GM21825 (cell line): ENCODE results near the gene SLC1A2.

Experiments used
- ATAC-seq: cut with Tn5 transposase; IDR thresholded peaks from one replicate; pipeline ENCODE4 v1.9.1; 2021; ENCODE audit warnings: mild to moderate bottlenecking, moderate library complexity; ENCODE audit not compliant: unreplicated experiment

The SLC1A2 gene

DNA sequence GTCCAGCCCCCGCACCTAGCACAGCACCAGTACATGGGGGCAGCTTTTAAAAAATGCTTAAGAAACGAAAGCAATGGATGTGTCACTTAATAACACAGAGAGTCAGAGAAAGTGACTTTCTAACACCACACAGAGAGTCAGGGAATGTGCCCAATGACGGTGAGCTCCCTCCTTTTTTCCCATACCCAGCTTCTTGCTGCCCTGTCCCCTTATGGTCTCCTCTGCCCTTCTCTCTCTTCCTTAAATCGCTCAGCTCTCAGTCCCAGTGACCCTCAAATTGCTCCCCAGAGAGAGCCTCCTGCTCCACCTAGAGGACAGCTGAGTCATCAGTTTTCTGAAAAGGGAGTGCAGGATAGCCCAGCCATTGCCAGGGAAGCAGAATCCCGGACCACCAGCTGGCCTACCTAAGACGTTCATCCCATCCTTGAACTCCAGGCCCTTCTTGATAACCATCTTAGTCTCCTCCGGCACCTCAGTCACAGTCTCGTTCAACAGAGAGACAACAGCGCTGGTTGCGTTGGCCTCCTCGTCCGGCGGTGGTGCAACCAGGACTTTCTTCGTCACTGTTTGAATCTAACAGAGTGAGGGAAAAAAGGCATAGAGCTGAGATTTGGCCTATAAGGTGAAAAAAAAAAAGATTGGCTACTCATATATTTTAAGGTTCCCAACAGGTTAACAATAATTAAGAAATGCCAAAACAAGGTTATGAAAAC, 113.5 kb downstream of the SLC1A2 start:
- no peak for ATAC-seq

DNA sequence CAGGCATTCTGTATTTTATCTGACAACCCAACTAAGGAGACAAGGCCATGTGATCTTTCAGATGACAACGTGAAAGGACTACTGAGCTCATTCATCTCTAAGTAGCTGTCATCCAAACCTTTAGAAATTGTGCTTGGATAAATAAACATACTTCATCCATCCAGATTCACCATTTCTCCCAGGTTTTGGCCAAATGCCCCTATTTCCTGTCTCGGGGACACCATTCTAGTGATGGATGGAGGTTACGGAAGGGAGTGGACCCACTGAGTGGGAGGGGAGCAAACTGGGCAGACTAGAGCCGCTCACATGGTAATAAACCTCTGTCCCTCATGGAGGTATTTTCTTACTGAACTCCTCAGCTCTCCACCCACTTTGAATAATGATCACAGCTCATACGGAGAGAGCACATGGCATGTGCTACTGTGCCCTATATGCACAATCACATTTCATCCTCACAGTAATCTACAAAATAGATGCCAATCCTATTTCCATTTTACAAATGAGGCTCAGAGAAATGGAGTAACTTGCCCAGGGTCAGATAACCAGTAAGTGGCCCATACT, 114.4 kb downstream of the SLC1A2 start:
- no peak for ATAC-seq

DNA sequence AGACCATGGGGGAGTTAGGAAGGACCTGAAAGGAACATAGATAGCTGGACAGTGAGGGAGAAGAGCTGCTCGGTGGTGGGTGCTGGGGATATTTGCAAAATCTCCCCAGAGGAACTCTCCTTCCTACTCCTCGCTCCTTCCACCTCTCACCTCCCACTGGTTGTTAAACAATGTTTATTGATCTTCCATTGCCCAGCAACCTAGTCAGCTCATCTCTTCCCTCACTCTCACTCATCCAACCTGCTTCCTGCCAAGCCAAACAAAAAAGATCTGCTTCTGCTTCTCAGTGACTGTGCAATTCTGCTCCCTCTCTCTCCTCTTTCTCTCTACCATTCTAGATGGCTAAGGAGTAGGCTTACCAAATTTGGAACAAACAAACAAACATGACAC, 115.0 kb downstream of the SLC1A2 start:
- no peak for ATAC-seq

DNA sequence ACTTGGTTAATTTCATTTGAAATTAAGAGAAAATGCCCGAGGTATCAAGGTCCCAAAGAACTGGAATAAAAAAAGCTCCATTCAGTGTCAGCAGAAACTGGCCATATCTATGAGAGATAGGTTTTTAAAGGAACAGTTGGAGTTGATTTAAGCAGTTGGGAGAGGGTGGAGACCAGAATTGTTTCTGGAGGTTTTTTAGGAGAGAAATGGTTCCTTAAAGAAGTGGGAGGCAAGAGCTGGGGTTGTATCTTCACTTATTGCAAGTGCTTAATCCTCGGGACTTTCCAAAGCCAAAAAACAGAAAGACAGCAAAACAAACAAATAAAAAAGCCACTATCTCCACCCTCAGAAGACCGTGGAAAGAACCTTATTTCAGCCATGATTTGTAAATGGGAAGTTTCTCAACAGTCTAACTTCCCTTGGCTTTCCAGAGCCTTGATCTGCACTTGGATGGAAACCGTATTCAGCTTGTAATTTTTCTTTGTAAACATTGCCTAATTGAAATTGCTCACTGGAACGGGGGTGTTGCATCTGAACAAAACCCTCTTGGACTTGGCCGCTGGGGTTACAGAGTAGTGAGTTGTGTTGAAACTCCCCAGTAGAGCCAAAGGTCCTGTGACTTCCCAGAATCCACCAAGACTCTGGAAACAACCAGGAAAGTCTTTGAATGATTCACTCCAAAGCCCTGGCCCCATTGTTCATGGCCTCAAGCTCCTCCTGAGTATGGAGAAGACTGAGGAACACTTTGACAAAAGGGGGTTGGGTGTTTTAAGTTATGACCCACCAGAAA, 115.6 kb downstream of the SLC1A2 start:
- no peak for ATAC-seq

DNA sequence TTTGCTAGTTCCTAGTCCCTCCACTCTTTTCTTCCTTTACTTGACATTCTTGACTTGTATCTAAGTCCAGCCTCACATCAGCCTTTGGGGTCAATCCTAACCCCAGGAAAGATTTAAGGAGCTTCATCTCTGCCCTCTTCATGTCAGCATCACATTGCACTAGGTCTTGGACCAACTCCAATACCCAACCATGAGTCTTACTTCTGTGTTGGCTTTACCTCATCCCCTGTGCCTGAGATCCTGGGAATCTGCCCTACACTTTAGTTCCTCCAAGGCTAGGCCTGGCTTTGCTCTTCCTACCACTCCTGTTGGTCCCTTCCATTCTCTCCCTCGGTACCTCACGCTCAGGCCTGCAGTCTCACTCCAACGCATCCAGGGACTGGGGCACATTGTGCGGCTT, 117.0 kb downstream of the SLC1A2 start:
- ATAC-seq, result no peak

DNA sequence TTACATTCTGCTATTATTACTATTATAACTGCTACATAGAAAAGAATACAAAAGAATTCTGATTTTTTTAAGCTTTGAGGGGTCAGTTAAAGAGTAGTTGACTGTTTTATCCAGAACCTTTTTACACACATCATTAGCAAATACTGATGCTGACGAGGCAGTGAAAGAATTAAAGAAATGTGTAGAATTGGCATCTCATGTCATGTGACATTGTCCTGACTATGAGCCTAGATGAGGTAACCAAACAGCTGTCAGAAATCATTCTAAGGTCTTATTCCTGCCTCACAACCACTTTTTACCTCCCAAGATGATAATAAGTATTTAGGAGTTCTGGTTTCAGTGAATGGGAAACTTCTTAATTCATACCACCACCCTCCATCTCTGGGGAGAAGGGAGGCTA, 121.0 kb downstream of the SLC1A2 start:
- no peak for ATAC-seq

DNA sequence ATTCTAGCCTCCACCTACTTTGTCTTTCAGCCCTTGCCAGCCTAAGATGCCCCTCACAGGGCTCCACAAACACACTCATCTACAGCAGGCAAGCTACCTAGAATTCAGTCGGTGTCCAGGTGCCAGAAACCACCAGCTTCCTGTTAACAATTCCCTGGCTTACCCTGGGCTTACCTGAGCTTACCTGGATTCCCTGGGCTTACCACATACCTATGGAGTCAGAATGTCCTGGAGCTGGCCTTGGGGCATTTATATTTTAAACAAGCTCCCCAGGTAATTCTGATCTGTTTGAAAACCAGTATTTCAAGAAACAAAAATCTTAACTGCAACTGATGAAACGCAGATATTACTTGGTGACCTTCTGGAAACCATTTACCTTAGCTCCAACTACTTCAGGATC, 123.6 kb downstream of the SLC1A2 start:
- ATAC-seq, result no peak

DNA sequence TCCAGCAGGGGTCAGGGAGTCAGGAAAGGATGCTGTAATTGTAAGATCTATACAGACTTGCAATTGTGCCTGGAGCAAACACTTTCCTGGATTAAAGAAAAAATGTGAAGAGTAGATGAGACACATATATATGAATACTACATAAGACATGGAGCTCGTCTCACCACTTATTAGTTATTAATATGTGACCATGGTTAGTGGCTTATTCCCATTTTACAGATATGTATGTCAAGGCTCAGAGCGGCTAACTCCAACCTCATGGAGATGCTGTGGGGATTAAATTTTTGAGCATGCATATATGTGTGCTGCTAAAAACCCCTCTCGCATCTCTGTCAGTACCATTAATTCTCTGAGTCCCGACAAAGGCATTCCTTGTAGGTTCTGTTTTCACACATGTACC, 125.7 kb downstream of the SLC1A2 start:
- ATAC-seq, result no peak

DNA sequence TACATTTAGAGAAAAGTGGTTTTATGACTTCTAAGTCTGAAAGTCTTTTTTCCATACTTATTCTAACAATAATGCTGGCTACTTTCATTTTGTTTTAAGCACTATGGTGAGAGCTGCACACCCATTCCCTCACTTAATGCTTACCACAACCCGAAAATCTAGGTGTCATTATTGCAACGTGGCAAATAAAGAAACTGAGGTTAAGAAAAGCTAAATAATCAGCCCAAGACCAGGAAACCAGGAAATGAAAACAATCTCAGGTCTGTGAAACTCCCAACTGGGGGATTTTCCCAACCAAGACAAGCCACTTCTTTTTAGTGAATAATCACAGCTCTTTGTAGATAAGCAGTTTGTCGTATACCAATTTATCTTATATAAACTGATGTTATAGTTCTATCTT, 126.3 kb downstream of the SLC1A2 start:
- ATAC-seq, result no peak

DNA sequence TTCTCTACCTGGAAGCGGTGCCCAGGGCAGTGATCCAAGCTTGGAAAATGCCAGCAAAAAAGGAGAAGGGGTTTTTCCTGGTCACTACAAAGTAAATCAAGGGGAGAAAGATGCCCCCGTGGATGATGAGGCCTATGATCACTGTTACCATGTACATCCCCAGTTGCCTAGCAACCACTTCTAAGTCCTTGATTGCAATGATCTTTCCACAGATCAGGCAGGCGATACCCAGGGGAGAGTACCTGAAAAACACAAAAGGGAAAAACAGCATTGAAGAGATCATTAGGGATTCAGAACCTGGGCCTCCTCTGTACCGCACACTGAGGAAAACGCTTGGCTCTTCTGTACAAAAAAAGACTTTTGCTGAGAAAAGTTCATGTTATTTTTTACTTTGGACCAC, 127.1 kb downstream of the SLC1A2 start:
- ATAC-seq, result no peak

DNA sequence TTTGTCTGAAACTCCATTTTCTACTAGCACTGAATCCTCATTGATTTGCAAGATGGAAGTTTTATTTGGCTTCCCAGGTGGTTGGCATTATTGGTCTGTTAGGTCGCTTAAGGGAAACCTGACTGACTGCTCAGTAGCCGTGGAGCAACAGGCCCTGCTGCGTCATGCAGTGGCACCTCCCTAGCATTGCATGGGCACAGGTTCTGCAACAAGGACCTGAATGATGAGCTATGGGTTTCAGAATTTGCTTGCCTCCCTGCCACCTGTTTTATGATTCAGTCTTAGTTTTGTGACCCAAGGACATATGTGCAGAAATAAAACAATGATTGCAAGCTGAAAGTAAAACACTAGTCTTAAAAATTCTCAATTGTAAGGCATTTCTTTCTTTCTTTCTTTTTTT, 128.5 kb downstream of the SLC1A2 start:
- no peak for ATAC-seq

DNA sequence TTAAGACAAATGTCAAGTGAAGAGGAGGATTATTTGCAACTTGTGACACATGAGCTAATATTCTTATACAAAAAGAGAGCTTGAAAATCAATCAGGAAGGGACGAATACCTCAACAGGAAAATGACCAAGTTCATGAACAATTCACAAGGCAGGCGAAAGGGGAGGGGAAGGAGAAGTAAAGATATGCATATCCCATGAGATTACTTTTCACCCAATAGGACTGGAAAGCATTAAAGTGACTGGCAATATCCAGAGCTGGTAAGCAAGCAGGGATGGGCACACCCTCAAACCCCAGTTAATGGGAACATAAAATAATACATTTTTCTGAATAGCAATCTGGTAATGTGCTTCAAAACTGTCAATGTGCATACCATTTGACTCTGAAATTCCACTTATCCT, 129.5 kb downstream of the SLC1A2 start:
- ATAC-seq, result no peak

DNA sequence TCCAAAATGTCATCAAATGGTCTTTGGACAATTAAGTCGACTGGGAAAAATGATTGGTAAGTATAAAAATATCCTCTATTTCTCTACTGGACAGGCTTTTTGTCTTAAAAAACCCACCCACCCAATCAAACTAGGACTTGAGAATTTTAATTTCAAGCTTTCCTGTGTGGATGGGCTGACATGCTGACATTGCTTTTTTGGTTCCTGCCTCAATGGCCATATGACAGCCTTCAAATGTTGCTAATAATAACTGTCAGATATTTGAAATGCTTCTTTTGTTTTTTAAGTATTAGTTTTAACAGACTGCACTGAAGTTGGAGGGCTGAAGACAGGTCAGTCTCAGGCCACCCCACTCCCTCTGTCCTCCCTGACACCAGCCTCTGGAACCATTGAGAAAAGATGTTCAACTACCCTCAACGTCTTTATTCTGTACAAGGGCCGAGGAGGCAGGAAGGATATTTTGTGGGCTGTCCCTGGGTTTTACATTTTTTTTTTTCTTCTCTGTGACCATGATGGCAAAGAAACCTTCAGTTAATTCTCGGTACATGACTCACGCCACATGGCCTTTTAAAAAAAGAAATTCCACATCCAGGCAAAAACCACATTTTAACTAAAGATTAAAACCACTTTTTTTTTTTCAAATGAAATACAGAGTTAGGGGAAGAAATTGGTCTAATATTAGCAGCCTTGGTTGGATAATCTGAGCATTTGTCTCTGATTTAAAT, 130.4 kb downstream of the SLC1A2 start:
- no peak for ATAC-seq

DNA sequence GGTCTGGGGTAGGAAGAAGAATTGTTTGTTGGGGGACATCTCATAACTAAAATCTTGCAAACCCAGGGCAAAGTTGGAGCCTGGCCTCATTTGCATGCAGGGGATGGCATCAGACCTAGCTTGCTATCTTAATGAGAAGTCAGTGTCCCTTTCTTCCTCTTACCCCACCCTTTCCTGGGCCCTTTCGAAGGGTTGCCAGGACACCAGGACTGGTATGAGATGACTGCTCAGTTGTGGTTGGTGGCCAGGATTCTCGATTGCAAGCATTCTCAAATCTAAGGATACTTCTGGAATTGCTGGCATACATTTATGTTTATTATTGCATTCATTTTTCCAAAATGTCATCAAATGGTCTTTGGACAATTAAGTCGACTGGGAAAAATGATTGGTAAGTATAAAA, 131.0 kb downstream of the SLC1A2 start:
- ATAC-seq, result no peak

DNA sequence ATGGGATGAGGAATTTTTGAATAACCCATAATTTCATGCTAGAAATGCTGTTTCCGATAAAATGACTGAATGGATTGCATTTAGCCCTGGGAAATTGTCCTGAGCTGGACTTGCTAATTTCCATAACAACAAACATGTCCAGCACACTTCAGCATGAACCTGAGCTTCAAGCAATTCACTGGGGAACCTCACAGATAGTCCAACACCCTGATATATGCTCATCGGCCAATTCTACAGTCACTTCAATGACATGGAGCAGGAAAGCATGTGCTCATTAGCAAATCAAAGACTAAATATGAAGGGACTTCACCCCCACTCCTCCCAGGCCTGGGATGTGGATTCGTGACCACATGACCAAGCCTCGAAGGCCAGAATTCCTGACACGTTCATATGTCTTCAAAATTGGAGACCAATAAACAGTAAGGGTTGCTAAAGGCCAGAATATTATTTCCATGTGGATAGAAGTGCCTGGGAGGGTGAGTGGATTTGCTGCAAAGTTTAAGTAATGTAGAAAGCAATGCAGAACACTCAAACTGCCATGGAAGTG, 131.9 kb downstream of the SLC1A2 start:
- no peak for ATAC-seq

DNA sequence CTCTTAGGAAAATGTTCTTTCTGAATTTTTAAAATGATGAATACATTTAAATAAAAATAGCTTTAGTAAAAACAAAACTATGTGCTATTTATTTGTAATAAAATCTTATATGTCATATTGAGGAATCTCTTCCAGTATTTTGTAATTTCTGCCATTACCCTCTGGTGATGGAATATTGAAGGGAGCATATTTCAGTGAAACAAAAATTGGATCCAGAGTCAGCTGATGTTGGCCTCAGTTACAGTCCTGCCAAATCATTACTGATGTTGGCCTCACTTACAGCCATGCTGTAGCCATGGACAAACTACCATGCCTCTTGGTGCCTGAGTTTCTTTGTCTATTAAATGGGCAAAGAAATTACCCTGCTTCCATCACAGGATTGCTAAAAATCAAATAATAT, 133.2 kb downstream of the SLC1A2 start:
- no peak for ATAC-seq

DNA sequence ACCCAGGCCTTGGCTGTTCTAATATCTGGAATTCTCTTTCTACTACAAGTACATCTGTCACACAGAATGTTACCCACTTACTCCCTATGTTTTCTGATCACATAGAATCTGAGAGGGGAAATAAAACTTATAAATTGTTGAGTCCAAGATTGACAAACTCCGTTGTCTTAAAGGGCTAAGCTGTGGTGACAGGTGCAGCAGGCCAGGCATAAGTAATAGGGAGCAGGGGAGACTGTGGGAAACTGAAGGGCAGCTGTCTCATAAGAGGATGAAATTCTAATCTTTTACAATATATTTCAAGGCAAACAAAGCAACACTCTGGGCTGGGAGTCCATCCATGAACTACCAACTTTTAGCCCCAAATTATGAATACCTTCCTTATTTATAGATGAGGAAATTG, 133.9 kb downstream of the SLC1A2 start:
- no peak for ATAC-seq

DNA sequence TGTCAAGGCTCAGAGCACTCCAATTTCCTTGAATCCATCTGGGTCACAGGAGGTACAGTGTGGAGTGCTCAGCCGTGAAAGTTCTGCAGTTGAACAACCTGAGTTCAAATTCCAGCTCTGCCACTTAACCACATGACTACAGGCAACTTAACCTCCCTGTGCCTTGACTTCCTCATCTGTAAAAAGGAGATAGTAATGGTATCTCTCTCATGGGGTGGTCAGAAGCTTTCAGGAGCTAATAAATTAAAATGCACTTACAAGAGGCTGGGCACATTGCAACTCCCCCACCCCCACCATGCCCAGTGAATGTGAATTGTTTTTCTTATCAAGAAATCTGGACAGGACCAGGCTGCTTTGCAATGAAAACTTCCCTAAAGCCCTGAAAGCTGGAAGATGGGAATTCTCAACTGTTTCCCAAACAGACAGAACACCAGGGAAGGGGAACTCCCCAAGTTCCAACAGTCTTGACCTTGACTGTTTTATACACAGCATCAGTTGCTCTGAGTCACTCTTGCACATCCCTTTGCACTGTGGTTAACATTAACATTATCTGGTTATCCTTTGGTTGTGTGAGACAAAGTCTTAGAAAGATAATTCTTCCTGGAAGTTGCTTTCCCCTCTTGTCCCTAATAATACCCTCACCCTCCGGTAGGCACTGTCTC, 137.0 kb downstream of the SLC1A2 start:
- no peak for ATAC-seq

DNA sequence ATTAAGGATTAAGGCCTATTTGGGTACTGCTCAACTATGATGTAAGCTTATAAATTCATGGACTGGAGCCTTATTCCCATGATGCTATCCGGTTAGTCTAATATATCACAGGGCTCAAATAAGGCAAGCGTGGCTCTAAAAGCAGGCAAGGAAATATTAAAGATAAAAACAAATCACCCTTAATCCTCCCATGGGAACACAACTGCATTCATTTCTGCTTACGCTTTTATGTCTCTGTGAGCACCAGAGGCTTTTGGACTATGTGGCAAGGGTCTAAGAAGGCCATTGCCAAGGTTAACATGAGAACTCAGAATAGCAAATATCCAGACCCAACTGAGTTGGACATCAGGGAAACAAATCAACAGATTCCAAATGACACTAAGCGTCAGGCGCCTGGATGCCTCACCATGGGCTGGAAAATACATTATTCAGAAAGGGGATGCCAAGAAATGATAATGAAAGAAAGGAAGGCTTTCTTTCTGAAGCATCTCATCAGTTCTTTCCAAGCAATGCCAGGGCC, 138.1 kb downstream of the SLC1A2 start:
- no peak for ATAC-seq

DNA sequence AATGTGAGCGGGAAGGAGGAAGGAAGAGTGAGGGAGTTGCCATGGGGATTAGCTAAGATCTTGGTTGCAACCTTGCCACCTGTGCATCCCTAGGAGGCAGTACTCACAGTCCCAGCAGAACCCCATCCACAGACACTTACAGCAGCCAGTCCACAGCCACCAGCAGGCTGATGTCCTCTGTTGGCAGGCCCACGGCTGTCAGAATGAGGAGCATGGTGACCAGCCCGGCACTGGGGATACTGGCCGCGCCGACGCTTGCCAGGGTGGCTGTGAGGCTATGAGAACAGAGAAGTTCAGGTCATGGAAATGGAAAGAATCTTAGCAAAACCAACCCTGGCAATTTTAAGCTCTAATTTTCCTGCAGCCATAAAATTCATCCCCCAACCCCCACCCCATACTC, 138.6 kb downstream of the SLC1A2 start:
- no peak for ATAC-seq

DNA sequence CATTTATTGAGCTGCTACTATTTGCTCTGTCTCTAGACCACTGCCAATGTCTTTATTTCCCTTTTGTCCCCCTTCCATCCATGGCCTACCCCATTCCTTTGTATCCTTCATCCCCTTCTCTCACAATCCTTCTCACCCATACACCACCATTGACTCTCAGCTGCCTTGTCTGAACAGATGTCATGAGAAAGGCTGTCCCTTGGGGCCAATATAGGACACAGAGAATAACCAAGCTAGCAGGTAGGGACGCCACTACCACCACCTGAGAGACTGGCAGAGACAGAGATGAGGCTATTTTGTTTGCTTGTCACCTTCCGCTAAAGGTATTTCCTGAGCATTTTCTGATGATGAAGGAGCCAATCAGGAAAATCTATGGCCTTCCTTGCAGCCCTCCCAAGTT, 141.5 kb downstream of the SLC1A2 start:
- no peak for ATAC-seq
